Breast epithelium (tissue), 3 donors: ENCODE results near the gene RPL15.

Source experiments
- POLR2A ChIP-seq: fragments of 450-650 bp; IDR thresholded peaks from one replicate; pipeline ENCODE4 v1.6.1; 2016; ENCODE audit warnings: antibody characterized with exemption, mild to moderate bottlenecking, moderate library complexity
- POLR2AphosphoS5 ChIP-seq, 3 donors: sonication (generic); formaldehyde crosslinking; IDR thresholded peaks; one replicate each; pipeline ENCODE4 v1.6.1; 2017; ENCODE audit warnings: antibody characterized with exemption in 3 of 3
- TF ChIP-seq, protein P1 (sequence below), 3 donors: fragments of 450-650 bp; IDR thresholded peaks; one replicate each; pipeline ENCODE4 v1.5.1; 2016 to 2017; ENCODE audit warnings: antibody characterized with exemption in 3 of 3, mild to moderate bottlenecking in 3 of 3, moderate library complexity in 3 of 3

GRCh38 chr3:23937296-23937695 is 20.4 kb downstream of the RPL15 start:
- TF ChIP-seq POLR2A (no peak), POLR2AphosphoS5 (IDR thresholded peaks at IDR 0.05) (no peak)
- TF ChIP-seq, protein P1, sequence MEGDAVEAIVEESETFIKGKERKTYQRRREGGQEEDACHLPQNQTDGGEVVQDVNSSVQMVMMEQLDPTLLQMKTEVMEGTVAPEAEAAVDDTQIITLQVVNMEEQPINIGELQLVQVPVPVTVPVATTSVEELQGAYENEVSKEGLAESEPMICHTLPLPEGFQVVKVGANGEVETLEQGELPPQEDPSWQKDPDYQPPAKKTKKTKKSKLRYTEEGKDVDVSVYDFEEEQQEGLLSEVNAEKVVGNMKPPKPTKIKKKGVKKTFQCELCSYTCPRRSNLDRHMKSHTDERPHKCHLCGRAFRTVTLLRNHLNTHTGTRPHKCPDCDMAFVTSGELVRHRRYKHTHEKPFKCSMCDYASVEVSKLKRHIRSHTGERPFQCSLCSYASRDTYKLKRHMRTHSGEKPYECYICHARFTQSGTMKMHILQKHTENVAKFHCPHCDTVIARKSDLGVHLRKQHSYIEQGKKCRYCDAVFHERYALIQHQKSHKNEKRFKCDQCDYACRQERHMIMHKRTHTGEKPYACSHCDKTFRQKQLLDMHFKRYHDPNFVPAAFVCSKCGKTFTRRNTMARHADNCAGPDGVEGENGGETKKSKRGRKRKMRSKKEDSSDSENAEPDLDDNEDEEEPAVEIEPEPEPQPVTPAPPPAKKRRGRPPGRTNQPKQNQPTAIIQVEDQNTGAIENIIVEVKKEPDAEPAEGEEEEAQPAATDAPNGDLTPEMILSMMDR (IDR thresholded peaks at IDR 0.05), result no peak
